ENCODE results near the gene REXO5. TPM values are rescaled to one million over a fixed set of nuclear protein-coding genes. Genes with fewer than 3 reads are reported as not detected.

The REXO5 gene
- total RNA-seq, 1 experiment from 2014 or later: 4.0 TPM

- POLR2A ChIA-PET (ENCODE audit: unreplicated experiment): no interaction called here
- intact Hi-C loops (cut with micrococcal nuclease): no loop called here
These were observed 67.8 kb downstream of the REXO5 start for GRCh38 chr16:20874088-20874581.

GRCh38 chr16:20875355-20875650, 69.0 kb downstream of the REXO5 start:
- no peak overlapping the region for H3K27ac ChIP-seq (ENCODE audit: low read length)
- POLR2A ChIA-PET (ENCODE audit: unreplicated experiment): no interaction called here

More at GRCh38 chr16:20874088-20874581, 67.8 kb downstream of the REXO5 start:
- Histone ChIP-seq H3K79me2 (ENCODE audit: low read length) (peaks cover 94% of the 10 kb centered on the region), H4K20me1 (ENCODE audit: low read length) (0 out of 2 replicates have a peak, but pooled peaks cover 4% of the 10 kb centered on the region), H3K4me2 (ENCODE audit: low read length) (no peak overlapping the region), H3K4me3 (ENCODE audit: low read length) (no peak overlapping the region), H3K27ac (ENCODE audit: low read length) (no peak overlapping the region), H3K9me2 (replicated peaks; ENCODE audit: low read length) (no peaks in the 10 kb centered on the region), H3K27me3 (ENCODE audit: low read length) (no peaks in the 10 kb centered on the region), H3K9me3 (ENCODE audit: low read length) (no peaks in the 10 kb centered on the region), H3K4me1 (ENCODE audit: insufficient read depth, low read length) (peaks cover 14% of the 10 kb centered on the region), H3K9ac (ENCODE audit: low read length) (no peak overlapping the region), H3F3A (ENCODE audit: low read length, unreplicated experiment) (no peaks in the 10 kb centered on the region), H2AFZ (ENCODE audit: low read length) (no peak overlapping the region), H3K36me3 (ENCODE audit: low read depth, low read length) (peaks cover 4% of the 10 kb centered on the region; the same call in 1 of the 2 replicates)
- CTCF ChIA-PET: no interaction called here
- ATAC-seq (no peak), DNase-seq (no peak)
- no TSS peak for BruUV-seq (replicated peaks)
- TF ChIP-seq, protein P1, sequence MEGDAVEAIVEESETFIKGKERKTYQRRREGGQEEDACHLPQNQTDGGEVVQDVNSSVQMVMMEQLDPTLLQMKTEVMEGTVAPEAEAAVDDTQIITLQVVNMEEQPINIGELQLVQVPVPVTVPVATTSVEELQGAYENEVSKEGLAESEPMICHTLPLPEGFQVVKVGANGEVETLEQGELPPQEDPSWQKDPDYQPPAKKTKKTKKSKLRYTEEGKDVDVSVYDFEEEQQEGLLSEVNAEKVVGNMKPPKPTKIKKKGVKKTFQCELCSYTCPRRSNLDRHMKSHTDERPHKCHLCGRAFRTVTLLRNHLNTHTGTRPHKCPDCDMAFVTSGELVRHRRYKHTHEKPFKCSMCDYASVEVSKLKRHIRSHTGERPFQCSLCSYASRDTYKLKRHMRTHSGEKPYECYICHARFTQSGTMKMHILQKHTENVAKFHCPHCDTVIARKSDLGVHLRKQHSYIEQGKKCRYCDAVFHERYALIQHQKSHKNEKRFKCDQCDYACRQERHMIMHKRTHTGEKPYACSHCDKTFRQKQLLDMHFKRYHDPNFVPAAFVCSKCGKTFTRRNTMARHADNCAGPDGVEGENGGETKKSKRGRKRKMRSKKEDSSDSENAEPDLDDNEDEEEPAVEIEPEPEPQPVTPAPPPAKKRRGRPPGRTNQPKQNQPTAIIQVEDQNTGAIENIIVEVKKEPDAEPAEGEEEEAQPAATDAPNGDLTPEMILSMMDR (conservative IDR thresholded peaks at IDR 0.05; ENCODE audit: low read depth, low read length): no peak
- no peak for TF ChIP-seq EZH2phosphoT487 (IDR thresholded peaks at IDR 0.05; ENCODE audit: borderline replicate concordance, low read length)
- no peak for TF ChIP-seq EZH2 (IDR thresholded peaks at IDR 0.05; ENCODE audit: low read length, unreplicated experiment)

GRCh38 chr16:20878682-20879147, 72.4 kb downstream of the REXO5 start:
- Histone ChIP-seq H3K4me1 (ENCODE audit: insufficient read depth, low read length) (peaks cover 46% of the 10 kb centered on the region), H3K9me3 (ENCODE audit: low read length) (no peaks in the 10 kb centered on the region), H3K9ac (ENCODE audit: low read length) (no peak overlapping the region), H3F3A (ENCODE audit: low read length, unreplicated experiment) (no peaks in the 10 kb centered on the region), H3K27ac (ENCODE audit: low read length) (peak overlapping the region; percentile 40; the same call in 1 of the 2 replicates), H3K9me2 (replicated peaks; ENCODE audit: low read length) (no peaks in the 10 kb centered on the region), H3K79me2 (ENCODE audit: low read length) (peaks cover 93% of the 10 kb centered on the region), H2AFZ (ENCODE audit: low read length) (no peak overlapping the region), H3K36me3 (ENCODE audit: low read depth, low read length) (peaks cover 4% of the 10 kb centered on the region; the same call in 1 of the 2 replicates), H3K4me3 (ENCODE audit: low read length) (no peak overlapping the region), H3K4me2 (ENCODE audit: low read length) (peak overlapping the region; percentile 72), H4K20me1 (ENCODE audit: low read length) (0 out of 2 replicates have a peak, but pooled peaks cover 4% of the 10 kb centered on the region), H3K27me3 (ENCODE audit: low read length) (no peaks in the 10 kb centered on the region)
- DNase-seq (no peak), ATAC-seq (no peak)
- no TSS peak for BruUV-seq (replicated peaks)
- no peak for TF ChIP-seq EZH2phosphoT487 (IDR thresholded peaks at IDR 0.05; ENCODE audit: borderline replicate concordance, low read length)
- TF ChIP-seq EZH2 (IDR thresholded peaks at IDR 0.05; ENCODE audit: low read length, unreplicated experiment): no peak
- TF ChIP-seq, protein P1 (conservative IDR thresholded peaks at IDR 0.05; ENCODE audit: low read depth, low read length): no peak
- intact Hi-C loops (cut with micrococcal nuclease): no loop called here
- ChIA-PET POLR2A (ENCODE audit: unreplicated experiment) (no interaction called here), CTCF (interaction anchor here (0.5 kb wide), 1 partner anchor 309 kb away, joined by 3 read pairs; no protein-coding TSS in a partner anchor)

More at GRCh38 chr16:20875355-20875650, 69.0 kb downstream of the REXO5 start:
- H2AFZ ChIP-seq (ENCODE audit: low read length): no peak overlapping the region
- peaks cover 4% of the 10 kb centered on the region; the same call in 1 of the 2 replicates for H3K36me3 ChIP-seq (ENCODE audit: low read depth, low read length)
- no TSS peak for BruUV-seq (replicated peaks)
- H3K4me1 ChIP-seq (ENCODE audit: insufficient read depth, low read length): peaks cover 25% of the 10 kb centered on the region
- no peaks in the 10 kb centered on the region for H3K27me3 ChIP-seq (ENCODE audit: low read length)
- ATAC-seq: no peak
- CTCF ChIA-PET: no interaction called here
- no peak overlapping the region for H3K9ac ChIP-seq (ENCODE audit: low read length)
- H3K9me2 ChIP-seq (replicated peaks; ENCODE audit: low read length): no peaks in the 10 kb centered on the region
- no peak overlapping the region for H3K4me3 ChIP-seq (ENCODE audit: low read length)
- peaks cover 96% of the 10 kb centered on the region for H3K79me2 ChIP-seq (ENCODE audit: low read length)
- no peaks in the 10 kb centered on the region for H3K9me3 ChIP-seq (ENCODE audit: low read length)
- DNase-seq: no peak
- H3K4me2 ChIP-seq (ENCODE audit: low read length): no peak overlapping the region
- H4K20me1 ChIP-seq (ENCODE audit: low read length): 0 out of 2 replicates have a peak, but pooled peaks cover 4% of the 10 kb centered on the region
- TF ChIP-seq, protein P1 (conservative IDR thresholded peaks at IDR 0.05; ENCODE audit: low read depth, low read length): no peak
- TF ChIP-seq EZH2 (IDR thresholded peaks at IDR 0.05; ENCODE audit: low read length, unreplicated experiment) (no peak), EZH2phosphoT487 (IDR thresholded peaks at IDR 0.05; ENCODE audit: borderline replicate concordance, low read length) (no peak)
- no peaks in the 10 kb centered on the region for H3F3A ChIP-seq (ENCODE audit: low read length, unreplicated experiment)
- intact Hi-C loops (cut with micrococcal nuclease): no loop called here
